Stimulated activated CD8-positive, alpha-beta memory T cell treated with anti-CD3 and anti-CD28 coated beads, Interleukin-12 subunit alpha, Interleukin-12 subunit beta, amount 100 ng/mL, for 24 hours (primary cell): ENCODE data around the gene SAA1.

Experiments used
- DNase-seq: peaks from one replicate; pipeline ENCODE4 v3.0.0-alpha.2; 2020; ENCODE audit errors: extremely low read depth

Gene SAA1

DNA sequence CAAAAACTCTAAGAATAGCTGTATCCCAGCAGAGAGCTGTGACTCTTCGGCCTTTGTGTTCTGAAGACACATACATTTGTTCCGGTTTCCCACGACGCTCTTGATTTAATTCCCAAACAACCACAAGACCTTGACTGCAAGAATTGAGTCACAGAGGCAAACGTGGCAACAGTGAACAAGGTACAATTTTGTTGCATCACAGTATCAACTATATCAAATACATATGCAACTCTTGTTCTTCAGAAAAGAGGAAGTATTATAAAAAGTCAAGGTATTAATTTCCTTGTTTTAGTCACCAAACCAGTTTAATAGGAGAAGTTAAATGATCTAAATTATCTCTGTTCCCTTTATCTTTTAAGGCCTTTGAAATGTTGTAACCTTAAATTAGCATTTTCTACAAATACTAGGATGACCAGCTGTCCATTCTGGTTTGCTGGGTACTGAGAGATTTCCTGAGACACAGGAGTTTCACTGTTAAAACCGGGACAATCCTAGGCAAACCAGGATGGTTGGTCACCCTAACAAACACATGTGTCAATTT, 44.8 kb downstream of the SAA1 start:
- DNase-seq = no peak

DNA sequence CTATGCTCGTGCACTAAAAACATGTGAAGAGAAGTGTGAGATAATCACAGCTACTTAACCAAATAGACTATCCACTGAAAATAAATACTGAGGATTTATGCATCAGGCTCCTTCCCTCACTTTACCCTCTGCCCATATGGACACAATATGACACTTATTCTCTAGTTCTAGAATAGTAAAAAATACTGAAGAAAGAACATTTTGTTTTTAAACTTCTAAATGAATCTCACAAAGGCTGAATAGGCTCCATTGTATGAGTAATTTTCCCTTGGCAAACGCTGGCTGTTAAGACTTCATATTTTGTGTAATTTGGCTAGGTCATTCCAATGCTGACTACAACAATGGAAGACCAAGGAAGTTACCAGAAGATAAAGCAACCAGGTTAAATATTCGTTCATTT, 45.9 kb downstream of the SAA1 start:
- DNase-seq = no peak

DNA sequence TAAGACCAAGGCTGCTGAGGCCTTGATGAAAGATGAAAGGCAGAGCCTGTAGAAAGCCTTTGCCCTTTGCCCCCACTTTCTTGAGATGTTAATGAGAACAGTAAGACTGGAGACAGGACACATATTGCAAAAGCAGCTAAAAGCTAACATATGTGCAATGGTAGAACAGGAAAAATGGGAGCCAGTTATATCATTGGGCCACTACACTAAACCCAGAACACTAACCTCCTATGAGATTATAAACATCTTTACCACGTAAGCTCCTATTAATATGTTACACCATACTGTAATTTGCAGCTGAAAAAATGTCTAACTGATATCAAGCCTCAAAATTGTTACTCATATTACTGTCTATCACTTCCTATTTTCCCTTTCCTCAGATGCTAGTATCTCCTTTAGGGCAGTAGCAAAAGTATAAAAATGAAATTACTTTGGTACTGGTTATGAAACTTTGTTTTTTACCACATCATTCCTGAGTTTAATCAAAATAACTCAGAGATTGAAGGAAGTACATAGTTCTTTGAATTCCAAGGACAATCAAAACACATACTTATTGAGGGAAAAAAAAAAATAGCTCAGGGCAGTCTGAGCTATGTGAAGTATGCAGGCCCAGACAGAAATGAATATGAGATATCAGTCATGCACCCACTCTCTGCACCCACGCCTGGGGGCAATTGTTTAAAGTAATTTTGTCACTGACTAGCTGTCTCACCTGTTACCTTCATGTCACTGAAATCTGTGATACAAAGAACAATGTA, 46.8 kb downstream of the SAA1 start:
- no peak for DNase-seq

DNA sequence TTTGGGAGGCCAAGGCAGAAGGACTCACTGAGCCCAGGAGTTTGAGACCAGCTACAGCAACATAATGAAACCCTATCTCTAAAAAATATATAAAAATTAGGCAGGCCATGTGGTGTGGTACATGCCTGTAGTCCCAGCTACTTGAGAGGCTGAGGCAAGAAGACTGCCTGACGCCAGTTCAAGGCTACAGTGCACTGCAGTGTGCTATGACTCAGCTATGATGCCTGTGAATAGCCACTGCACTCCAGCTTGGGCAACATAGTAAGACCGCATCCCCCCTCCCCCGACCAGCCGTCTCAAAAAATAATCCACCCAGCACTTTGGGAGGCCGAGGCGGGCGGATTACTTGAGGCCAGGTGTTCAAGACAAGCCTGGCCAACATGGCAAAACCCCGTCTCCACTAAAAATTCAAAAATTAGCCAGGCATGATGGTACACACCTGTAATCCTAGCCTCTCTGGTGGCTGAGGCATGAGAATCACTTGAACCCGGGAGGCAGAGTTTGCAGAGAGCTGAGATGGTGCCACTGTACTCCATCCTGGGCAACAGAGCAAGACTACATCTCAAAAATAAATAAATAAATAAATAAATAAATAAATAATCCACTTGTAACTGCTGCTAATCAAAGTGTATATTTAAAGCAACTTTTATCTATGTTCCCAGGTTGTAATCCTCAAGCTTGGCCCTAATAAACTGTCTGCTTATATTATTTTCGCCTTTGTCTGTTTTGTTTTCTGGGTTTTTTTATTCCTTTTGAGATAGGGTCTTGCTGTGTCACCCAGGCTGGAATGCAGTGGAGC, 48.1 kb downstream of the SAA1 start:
- DNase-seq = no peak

DNA sequence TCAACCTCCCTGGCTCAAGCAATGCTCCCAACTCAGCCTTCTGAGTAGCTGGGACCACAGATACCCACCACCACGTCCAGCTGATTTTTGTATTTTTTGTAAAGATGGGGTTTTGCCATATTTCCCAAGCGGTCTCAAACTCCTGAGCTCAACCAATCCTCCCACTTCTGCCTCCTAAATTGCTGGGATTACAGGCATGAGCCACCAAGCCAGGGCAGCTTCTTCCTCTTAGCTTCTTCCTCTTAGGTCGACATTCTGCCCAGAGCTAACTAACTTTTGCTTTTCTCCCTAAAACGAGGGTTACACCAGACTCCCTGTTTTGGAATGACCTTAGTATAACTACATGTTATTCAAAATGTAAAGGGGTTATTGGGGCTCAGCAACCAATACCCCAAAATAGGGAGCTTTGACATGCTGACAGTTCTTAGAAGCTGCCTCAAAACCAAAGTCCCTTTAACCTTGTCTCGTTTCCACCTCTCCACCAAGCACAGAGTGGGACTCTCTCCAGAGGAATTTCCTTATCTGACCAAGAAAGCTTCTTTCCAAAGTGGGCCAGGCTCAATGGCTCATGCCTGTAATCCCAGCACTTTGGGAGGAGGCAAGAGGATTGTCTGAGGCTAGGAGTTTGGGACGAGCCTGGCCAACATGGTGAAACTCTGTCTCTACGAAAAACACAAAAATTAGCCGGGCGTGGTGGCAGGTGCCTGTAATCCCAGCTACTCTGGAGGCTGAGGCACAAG, 48.9 kb downstream of the SAA1 start:
- no peak for DNase-seq

DNA sequence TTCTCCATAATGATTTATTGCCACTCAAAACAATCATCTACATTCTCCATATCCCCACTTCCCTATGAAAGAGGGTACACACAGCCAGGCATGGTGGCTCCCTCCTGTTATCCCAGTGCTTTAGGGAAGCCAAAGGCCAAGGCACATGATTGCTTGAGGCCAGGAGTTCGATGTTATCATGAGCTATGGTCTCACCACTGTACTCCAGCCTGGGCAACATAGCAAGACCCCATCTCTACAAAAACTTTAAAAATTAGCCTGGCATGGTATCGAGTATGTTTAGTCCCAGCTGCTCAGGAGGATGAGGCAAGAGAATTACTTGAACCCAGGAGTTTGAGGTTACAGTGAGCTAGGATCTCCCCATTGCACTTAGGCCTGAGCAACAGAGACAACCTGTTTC, 49.8 kb downstream of the SAA1 start:
- DNase-seq = no peak

DNA sequence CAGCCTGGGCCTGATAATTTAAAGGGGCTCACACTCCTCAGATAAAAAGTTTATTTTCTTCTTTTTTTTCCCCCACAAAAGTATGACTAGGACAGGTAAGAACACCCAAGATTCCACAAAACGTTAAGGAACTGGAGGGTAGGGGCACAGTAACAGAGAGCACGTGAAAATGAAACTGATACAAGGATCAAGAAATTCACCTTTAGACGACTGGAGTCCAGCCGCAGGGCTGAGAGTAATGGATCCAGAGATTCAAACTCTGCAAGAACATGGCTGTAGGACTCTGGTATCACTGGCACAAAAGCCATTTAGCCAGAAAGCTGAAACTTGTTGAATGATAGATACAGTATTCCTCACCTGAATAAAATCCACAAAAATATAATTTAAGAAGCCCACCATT, 51.5 kb downstream of the SAA1 start:
- no peak for DNase-seq
